Globus pallidus (tissue), 1 donor: Measurements from ENCODE around the gene SLC44A2.
A peak's percentile ranks its signal among the peaks of the same experiment; 100 is the strongest.
"Not testable (repeated sequence)": the region's sequence is repeated elsewhere in the genome, so short reads cannot be mapped to it uniquely, and the experiment has no call there.

Experiments
- DNase-seq: peaks from one replicate; pipeline ENCODE4 v3.0.0-alpha.2; 2015; ENCODE audit warnings: low spot score

The SLC44A2 gene

GRCh38 chr19:10651851-10652250 lies 26.5 kb downstream of the SLC44A2 start:
- DNase-seq = no peak

GRCh38 chr19:10653482-10653731 lies 28.1 kb downstream of the SLC44A2 start:
- DNase-seq = no peak

GRCh38 chr19:10653732-10654609 lies 28.6 kb downstream of the SLC44A2 start, which contains the start of gene ILF3:
Gene ILF3, plus strand, starts transcription at chr19:10654346. Its CDS starts 16,260 bp downstream, at chr19:10670606.
- DNase-seq = peak; percentile 100

GRCh38 chr19:10654610-10655456 lies 29.5 kb downstream of the SLC44A2 start:
- peak; percentile 29 for DNase-seq

GRCh38 chr19:10655457-10656312 lies 30.3 kb downstream of the SLC44A2 start:
- peak; percentile 16 for DNase-seq

GRCh38 chr19:10660346-10660745 lies 35.0 kb downstream of the SLC44A2 start:
- no peak for DNase-seq

- no peak for DNase-seq
Observed at GRCh38 chr19:10661946-10662345, 36.6 kb downstream of the SLC44A2 start.

GRCh38 chr19:10662384-10663251 lies 37.3 kb downstream of the SLC44A2 start:
- DNase-seq = no peak

GRCh38 chr19:10663252-10663563 lies 37.9 kb downstream of the SLC44A2 start:
- DNase-seq = not testable (repeated sequence)

- DNase-seq = no peak
Observed at GRCh38 chr19:10667867-10668266, 42.5 kb downstream of the SLC44A2 start.

- DNase-seq = no peak
Observed at GRCh38 chr19:10669246-10669645, 43.9 kb downstream of the SLC44A2 start.

GRCh38 chr19:10670182-10670581 lies 44.8 kb downstream of the SLC44A2 start:
- no peak for DNase-seq

GRCh38 chr19:10670876-10671804 lies 45.8 kb downstream of the SLC44A2 start:
- no peak for DNase-seq

- not testable (repeated sequence) for DNase-seq
Observed at GRCh38 chr19:10671922-10672321, 46.6 kb downstream of the SLC44A2 start.

GRCh38 chr19:10675214-10675613 lies 49.9 kb downstream of the SLC44A2 start:
- DNase-seq = not testable (repeated sequence)

GRCh38 chr19:10677751-10678150 lies 52.4 kb downstream of the SLC44A2 start:
- no peak for DNase-seq

- DNase-seq = no peak
Observed at GRCh38 chr19:10678813-10679212, 53.5 kb downstream of the SLC44A2 start.

- DNase-seq = no peak
Observed at GRCh38 chr19:10679743-10680142, 54.4 kb downstream of the SLC44A2 start.

GRCh38 chr19:10680545-10681135 lies 55.3 kb downstream of the SLC44A2 start:
- DNase-seq = no peak

GRCh38 chr19:10681658-10682057 lies 56.3 kb downstream of the SLC44A2 start:
- DNase-seq = no peak
